Measurements from ENCODE around the gene PHKA1.
"Not testable (repeated sequence)": the region's sequence is repeated elsewhere in the genome, so short reads cannot be mapped to it uniquely, and the experiment has no call there.

The PHKA1 gene

GRCh38 chrX:72666451-72666850 is 47.7 kb downstream of the PHKA1 start:
- no peak for DNase-seq (ENCODE audit: low read depth)

- no peak for DNase-seq (ENCODE audit: low read depth)
Measured at GRCh38 chrX:72663737-72664136, 50.4 kb downstream of the PHKA1 start.

GRCh38 chrX:72662020-72662747 is 51.9 kb downstream of the PHKA1 start:
- no peak for DNase-seq (ENCODE audit: low read depth)

DNA sequence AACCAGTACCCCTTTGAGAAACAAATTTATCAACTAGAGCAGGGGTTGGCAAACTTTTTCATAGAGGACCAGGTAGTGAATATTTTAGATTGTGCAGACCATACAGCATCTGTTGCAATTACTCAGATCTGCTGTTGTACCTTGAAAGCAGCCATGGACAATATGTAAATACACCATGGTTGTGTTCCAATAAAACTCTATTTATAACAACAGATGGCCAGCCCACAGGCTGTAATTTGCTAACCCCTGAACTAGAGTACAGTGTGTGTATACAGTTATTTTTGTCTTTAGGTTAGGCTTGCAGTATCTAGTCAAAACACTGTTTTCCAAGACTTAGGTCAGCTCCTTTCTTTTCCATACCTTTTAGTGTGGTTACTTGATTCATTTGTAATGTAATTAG is 54.4 kb downstream of the PHKA1 start:
- DNase-seq (ENCODE audit: low read depth): no peak

DNA sequence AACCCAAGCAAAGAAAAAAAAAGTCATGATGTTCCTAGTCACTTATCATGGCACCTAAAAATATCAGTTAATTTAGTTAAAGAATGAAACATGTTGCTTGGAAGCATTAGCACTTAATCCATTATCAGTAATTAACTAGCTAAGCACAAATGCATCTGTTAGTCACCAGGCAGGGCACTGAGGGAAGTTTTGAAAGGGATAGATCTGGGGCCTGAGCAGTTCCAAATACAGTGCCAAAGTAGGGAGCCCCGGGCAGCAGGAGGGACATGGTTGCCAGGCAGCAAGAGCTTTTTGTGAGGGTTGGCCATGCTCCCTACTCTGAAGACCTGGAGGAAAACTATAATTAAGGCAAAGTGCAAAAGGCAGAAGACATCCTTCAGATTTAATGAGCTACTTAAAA is 62.0 kb downstream of the PHKA1 start:
- no peak for DNase-seq (ENCODE audit: low read depth)

DNA sequence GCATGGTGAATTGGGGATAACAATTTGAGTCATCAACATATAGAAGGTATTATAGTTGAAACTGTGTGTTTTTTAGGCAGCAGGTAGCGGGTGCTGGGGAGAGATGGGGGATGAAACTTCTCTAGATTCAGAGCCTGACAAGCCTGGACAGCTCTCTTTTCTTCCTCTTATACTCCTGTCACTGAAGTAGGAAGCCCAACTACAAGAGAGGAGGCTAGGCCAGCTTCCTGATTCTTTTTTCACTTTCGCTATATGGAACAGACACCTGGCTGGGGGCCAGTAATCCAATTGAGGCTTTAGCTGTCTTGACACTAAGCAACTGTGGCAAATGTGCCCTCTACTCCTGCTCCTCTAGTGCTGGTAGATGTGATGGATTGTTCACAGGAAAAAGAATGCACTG is 69.2 kb downstream of the PHKA1 start:
- DNase-seq (ENCODE audit: low read depth): no peak

- no peak for DNase-seq (ENCODE audit: low read depth)
Measured at GRCh38 chrX:72641611-72642010, 72.5 kb downstream of the PHKA1 start.

- no peak for DNase-seq (ENCODE audit: low read depth)
Measured at GRCh38 chrX:72635930-72636329, 78.2 kb downstream of the PHKA1 start.

GRCh38 chrX:72634331-72634730 is 79.8 kb downstream of the PHKA1 start:
- DNase-seq (ENCODE audit: low read depth): no peak

DNA sequence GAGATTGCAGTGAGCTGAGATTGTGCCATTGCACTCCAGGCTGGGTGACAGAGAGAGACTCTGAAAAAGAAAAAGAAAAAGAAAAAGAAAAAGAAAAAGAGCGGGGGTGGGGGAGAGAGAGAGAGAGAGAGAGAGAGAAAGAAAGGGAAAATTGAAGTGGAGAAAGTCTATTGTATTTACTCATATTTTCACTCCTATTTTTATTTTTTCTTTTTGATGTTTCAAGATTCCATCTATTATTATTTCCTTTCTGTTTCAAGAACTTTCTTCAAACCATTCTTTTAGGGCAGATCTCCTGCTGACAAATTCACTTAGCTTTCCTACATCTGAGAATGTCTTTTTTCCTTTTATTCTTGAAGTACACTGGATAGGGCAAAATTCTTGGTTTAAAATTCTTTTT is 83.9 kb downstream of the PHKA1 start:
- no peak for DNase-seq (ENCODE audit: low read depth)

GRCh38 chrX:72624194-72624593 is 89.9 kb downstream of the PHKA1 start:
- DNase-seq (ENCODE audit: low read depth): no peak

- no peak for DNase-seq (ENCODE audit: low read depth)
Measured at GRCh38 chrX:72621625-72622485, 92.3 kb downstream of the PHKA1 start.

- DNase-seq (ENCODE audit: low read depth): no peak
Measured at GRCh38 chrX:72621163-72621562, 92.9 kb downstream of the PHKA1 start.

DNA sequence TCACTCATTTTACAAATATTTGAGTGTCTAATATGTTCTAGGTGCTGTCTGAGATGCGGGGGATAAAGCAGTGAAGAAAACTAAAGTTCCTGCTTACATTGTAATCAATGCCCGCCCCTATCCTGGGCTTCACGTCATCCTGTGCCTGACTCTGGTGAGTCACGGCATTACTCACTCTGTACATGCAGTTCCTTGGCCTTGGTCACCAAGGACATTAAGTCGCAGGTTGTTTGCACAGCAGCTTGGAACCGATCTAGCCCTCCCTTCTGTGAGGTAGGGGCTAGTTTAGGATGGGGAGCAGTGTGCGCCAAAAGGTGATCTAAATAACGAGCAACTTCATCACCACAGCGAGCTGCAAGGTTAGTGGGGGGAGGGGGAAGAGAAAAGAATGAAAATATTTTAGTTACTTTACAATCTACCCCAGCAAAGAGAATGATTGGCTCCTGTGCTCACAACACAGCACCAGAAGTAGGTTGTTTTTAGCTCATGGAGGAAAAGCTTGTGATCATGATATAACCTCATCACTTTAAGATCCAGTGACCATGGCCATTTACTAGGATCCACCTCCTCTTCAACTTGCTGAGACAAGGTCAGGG is 93.5 kb downstream of the PHKA1 start:
- peak; percentile 42 for DNase-seq (ENCODE audit: low read depth)

DNA sequence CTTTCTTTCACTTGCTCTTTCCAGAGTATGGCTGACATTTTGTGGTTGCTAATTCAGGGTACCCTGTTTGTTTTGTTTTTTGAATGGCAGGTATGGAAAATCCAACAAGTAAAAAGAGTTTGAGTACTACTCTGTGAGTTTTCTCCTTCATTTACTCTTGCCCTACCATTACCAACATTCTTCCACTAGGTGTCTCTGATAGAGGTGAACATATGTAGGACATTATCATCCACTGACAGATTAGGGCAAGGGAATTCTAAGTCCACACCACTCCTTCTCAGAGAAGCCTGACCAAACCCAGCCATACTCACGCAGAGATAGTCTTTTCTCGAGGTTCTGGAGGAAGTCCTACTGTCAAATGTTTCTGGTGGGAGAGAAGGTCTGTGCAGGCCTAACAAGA is 104.8 kb downstream of the PHKA1 start:
- DNase-seq (ENCODE audit: low read depth): no peak

- DNase-seq (ENCODE audit: low read depth): no peak
Measured at GRCh38 chrX:72604705-72605104, 109.4 kb downstream of the PHKA1 start.

- no peak for DNase-seq (ENCODE audit: low read depth)
Measured at GRCh38 chrX:72604112-72604511, 110.0 kb downstream of the PHKA1 start.

DNA sequence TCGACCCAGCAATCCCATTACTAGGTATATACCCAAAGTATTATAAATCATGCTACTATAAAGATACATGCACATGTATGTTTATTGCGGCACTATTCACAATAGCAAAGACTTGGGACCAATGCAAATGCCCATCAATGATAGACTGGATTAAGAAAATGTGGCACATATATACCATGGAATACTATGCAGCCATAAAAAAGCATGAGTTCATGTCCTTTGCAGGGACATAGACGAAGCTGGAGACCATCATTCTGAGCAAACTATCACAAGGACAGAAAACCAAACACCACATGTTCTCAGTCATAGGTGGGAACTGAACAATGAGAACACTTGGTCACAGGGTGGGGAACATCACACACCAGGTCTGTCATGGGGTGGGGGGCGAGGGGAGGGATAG is 123.1 kb downstream of the PHKA1 start:
- DNase-seq (ENCODE audit: low read depth): not testable (repeated sequence)

DNA sequence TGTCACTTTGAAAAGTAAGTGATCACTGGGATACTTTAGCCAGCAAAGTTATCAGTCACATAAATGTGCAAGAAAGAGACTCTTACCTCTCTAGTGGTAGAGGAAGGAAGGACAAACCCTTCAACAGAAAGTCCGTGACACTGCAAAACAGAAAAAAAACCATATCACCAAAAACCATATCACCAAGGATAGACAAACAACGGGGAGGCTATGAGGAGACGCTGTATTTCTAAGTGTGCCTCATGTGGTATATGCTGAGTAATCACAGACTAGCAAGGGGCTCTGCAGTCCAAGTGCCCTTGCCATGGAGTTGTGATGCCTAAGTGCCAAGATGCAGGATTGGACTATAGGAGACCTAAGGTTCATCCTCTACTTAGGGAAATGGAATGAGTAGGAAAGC is 129.9 kb downstream of the PHKA1 start:
- DNase-seq (ENCODE audit: low read depth): no peak

DNA sequence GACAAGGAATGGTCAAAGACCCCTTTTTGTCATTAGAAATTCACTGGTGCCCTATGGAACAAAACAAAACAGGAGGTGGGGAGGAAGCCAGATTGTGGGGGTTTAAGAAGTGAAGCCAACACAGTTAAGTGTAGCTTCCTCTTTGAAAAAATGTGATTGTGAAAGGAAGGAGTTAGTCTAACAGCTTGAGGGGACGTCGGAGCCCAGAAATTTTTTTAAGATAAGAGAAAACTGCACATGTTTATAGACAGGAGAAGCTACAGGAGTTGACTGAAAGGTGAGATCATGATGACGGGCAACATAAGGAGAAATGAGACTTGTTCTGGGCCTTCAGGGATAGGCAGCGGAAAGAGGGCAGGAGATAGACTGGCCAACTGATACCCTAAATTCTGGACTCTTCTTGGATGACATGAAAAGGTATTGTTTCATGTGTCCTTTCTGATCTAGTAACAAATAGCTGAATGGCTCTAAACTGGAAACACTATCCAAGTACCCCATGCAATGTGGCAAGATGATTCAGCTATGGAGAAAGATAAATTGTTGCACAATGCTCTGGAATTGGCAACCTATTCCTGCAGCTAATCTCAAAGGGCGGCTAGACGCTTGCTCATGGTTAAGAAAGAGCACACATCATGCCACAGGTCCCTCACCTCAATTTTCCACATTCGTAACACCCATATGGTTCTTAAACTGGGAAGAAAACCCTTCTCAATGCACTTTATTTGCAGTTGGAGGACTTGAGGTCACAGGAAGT is 137.8 kb downstream of the PHKA1 start:
- DNase-seq (ENCODE audit: low read depth): no peak

DNA sequence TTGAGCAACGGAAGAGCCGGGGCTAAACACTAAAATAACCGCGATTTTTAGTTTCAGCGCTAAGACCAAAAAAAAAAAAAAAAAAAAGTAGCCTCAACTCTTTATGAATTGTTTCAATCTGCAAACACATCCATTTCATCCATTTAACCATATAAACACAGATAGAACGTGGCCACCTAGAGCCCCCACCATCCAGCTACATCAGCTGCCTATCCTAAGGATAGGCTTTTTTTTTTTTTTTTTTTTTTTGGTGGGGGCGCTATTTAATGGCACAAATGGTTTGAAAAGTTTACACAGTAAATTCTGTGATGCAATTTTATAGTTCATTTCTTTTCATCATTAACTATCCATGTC is 141.0 kb downstream of the PHKA1 start:
- no peak for DNase-seq (ENCODE audit: low read depth)

Data from GM04504 (cell line).